HepG2 (cell line): Measurements from ENCODE around the gene TUT4.

ENCODE experiments used
- EP300 ChIP-seq, 3 experiments: sonication (generic) in 1 of 3; formaldehyde crosslinking in 1 of 3; IDR thresholded peaks; 2 replicates each; pipeline versions ENCODE4 v1.5.1 to v1.6.1; 2011 to 2020; ENCODE audit warnings: low read depth in 2 of 3, low read length in 2 of 3, borderline replicate concordance in 1 of 3, improper control_type of control experiment in 1 of 3, mild to moderate bottlenecking in 1 of 3, missing genetic modification reagents in 1 of 3, moderate library complexity in 1 of 3
- MLXIP ChIP-seq: sonication (generic); formaldehyde crosslinking; IDR thresholded peaks from 2 replicates; pipeline ENCODE4 v1.9.0; 2021; ENCODE audit warnings: missing genetic modification reagents, borderline replicate concordance
- PBX2 ChIP-seq: IDR thresholded peaks from 2 replicates; pipeline ENCODE4 v1.6.1; 2016; ENCODE audit warnings: control low read depth
- SIN3A ChIP-seq: IDR thresholded peaks from 2 replicates; pipeline ENCODE4 v1.6.1; 2011; ENCODE audit warnings: low read depth, mild to moderate bottlenecking, control low read depth, low read length, borderline replicate concordance
- THYN1 ChIP-seq: sonication (generic); formaldehyde crosslinking; IDR thresholded peaks from 2 replicates; pipeline ENCODE4 v1.8.1; 2023; ENCODE audit warnings: low read depth, mild to moderate bottlenecking, moderate library complexity, missing genetic modification reagents, borderline replicate concordance
- ZFP36L1 ChIP-seq: sonication (generic); formaldehyde crosslinking; IDR thresholded peaks from 2 replicates; pipeline ENCODE4 v1.8.0; 2022; ENCODE audit warnings: mild to moderate bottlenecking, missing genetic modification reagents, moderate library complexity
- ZNF614 ChIP-seq: IDR thresholded peaks from 2 replicates; pipeline ENCODE4 v1.6.1; 2018; ENCODE audit warnings: missing biosample characterization, missing genetic modification reagents, inconsistent platforms, borderline replicate concordance
- ZNF891 ChIP-seq: sonication (generic); formaldehyde crosslinking; IDR thresholded peaks from 2 replicates; pipeline ENCODE4 v1.5.0; 2020; ENCODE audit warnings: mild to moderate bottlenecking, missing genetic modification reagents
- ZSCAN31 ChIP-seq: sonication (generic); formaldehyde crosslinking; IDR thresholded peaks from 2 replicates; pipeline ENCODE4 v1.5.0; 2020; ENCODE audit warnings: low read depth, mild to moderate bottlenecking, missing genetic modification reagents
- TF ChIP-seq, protein P1 (sequence below): sonication (generic); formaldehyde crosslinking; IDR thresholded peaks from 2 replicates; pipeline ENCODE4 v1.5.0; 2020; ENCODE audit warnings: mild to moderate bottlenecking, missing genetic modification reagents, moderate library complexity

- TF ChIP-seq MLXIP (CRISPR knock-in tag), result no peak
- no peak for TF ChIP-seq SIN3A
- 0 out of 2 replicates have a peak, but pooled peaks have one; percentile 25 for TF ChIP-seq ZNF614
- TF ChIP-seq THYN1, result no peak
- no peak for TF ChIP-seq ZSCAN31 (CRISPR knock-in tag)
- TF ChIP-seq ZNF891 (CRISPR knock-in tag), result no peak
- TF ChIP-seq EP300 (IDR thresholded peaks at IDR 0.05; ENCODE audit: low read depth in 2 of 2, low read length in 2 of 2), result peak in 1 of 2 experiments; percentile 35; a peak in 1 of 4 replicates
- TF ChIP-seq EP300 (CRISPR knock-in tag; IDR thresholded peaks at IDR 0.05; ENCODE audit: borderline replicate concordance), result no peak
- TF ChIP-seq ZFP36L1 (CRISPR knock-in tag), result no peak
- no peak for TF ChIP-seq PBX2 (CRISPR knock-in tag)
- TF ChIP-seq, protein P1, sequence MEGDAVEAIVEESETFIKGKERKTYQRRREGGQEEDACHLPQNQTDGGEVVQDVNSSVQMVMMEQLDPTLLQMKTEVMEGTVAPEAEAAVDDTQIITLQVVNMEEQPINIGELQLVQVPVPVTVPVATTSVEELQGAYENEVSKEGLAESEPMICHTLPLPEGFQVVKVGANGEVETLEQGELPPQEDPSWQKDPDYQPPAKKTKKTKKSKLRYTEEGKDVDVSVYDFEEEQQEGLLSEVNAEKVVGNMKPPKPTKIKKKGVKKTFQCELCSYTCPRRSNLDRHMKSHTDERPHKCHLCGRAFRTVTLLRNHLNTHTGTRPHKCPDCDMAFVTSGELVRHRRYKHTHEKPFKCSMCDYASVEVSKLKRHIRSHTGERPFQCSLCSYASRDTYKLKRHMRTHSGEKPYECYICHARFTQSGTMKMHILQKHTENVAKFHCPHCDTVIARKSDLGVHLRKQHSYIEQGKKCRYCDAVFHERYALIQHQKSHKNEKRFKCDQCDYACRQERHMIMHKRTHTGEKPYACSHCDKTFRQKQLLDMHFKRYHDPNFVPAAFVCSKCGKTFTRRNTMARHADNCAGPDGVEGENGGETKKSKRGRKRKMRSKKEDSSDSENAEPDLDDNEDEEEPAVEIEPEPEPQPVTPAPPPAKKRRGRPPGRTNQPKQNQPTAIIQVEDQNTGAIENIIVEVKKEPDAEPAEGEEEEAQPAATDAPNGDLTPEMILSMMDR, result no peak
Measured at GRCh38 chr1:52550447-52550846, 2.4 kb downstream of the TUT4 start.
